Measurements from ENCODE around the gene GAGE12J. TPM values are rescaled to one million over a fixed set of nuclear protein-coding genes. Genes with fewer than 3 reads are reported as not detected.

The GAGE12J gene
- total and polyA plus RNA-seq, 2 donors (not counting 3 experiments of a cell fraction or from before 2014, with no cell fraction given), result not detected

GRCh38 chrX:49312176-49312575 is 9.7 kb upstream of the GAGE12J start:
- TF ChIP-seq GATA2 (IDR thresholded peaks at IDR 0.05; ENCODE audit: insufficient read depth, insufficient read length, low read depth, low read length), result no peak
- TF ChIP-seq, protein P1, sequence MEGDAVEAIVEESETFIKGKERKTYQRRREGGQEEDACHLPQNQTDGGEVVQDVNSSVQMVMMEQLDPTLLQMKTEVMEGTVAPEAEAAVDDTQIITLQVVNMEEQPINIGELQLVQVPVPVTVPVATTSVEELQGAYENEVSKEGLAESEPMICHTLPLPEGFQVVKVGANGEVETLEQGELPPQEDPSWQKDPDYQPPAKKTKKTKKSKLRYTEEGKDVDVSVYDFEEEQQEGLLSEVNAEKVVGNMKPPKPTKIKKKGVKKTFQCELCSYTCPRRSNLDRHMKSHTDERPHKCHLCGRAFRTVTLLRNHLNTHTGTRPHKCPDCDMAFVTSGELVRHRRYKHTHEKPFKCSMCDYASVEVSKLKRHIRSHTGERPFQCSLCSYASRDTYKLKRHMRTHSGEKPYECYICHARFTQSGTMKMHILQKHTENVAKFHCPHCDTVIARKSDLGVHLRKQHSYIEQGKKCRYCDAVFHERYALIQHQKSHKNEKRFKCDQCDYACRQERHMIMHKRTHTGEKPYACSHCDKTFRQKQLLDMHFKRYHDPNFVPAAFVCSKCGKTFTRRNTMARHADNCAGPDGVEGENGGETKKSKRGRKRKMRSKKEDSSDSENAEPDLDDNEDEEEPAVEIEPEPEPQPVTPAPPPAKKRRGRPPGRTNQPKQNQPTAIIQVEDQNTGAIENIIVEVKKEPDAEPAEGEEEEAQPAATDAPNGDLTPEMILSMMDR (IDR thresholded peaks at IDR 0.05; ENCODE audit: extremely low read depth in 1 of 2, insufficient read depth in 1 of 2, low read depth in 1 of 2, low read length in 2 of 2), result no peak
- TF ChIP-seq MYC (IDR thresholded peaks at IDR 0.05; ENCODE audit: low read depth, low read length), result no peak
- Histone ChIP-seq H3K27me3 (ENCODE audit: control insufficient read depth in 2 of 2, insufficient read depth in 2 of 2, low read length in 2 of 2) (no peaks in the 10 kb centered on the region), H3K4me1 (ENCODE audit: control insufficient read depth, extremely low read depth, insufficient read depth, low read length) (no peaks in the 10 kb centered on the region), H4K20me1 (replicated peaks; ENCODE audit: control insufficient read depth, extremely low read depth, insufficient read depth, low read length) (no peaks in the 10 kb centered on the region), H3K36me3 (ENCODE audit: control insufficient read depth in 2 of 2, extremely low read depth in 1 of 2, insufficient read depth in 2 of 2, low read length in 2 of 2) (no peaks in the 10 kb centered on the region), H3K9ac (replicated peaks; ENCODE audit: extremely low read depth, insufficient read depth, low read length) (no peak overlapping the region), H3K9me1 (replicated peaks; ENCODE audit: control insufficient read depth, extremely low read depth, insufficient read depth, low read length) (no peaks in the 10 kb centered on the region), H3K9me3 (replicated peaks; ENCODE audit: control insufficient read depth, insufficient read depth, low read length) (no peaks in the 10 kb centered on the region), H3K27ac (ENCODE audit: insufficient read depth, low read depth, low read length) (no peak overlapping the region), H3K4me3 (replicated peaks in 1 of 3; ENCODE audit: insufficient read depth in 1 of 3, low read depth in 1 of 3, low read length in 3 of 3) (no peak overlapping the region), H3K79me2 (ENCODE audit: control insufficient read depth, insufficient read depth, low read length) (no peaks in the 10 kb centered on the region), H2AFZ (ENCODE audit: low read depth, low read length) (no peak overlapping the region), H3K4me2 (ENCODE audit: insufficient read depth, low read length) (no peak overlapping the region)
- FAIRE-seq (no peak), DNase-seq (ENCODE audit: low read depth, low spot score) (no peak)
- ChIA-PET CTCF (no interaction called here), POLR2A (no interaction called here)
- no TSS peak for BruUV-seq (replicated peaks)
- dilution Hi-C loops (cut with MboI; ENCODE audit: extremely low pct_ligation_motif_present, low sequenced_read_pairs) (no loop called here), intact Hi-C loops (cut with micrococcal nuclease) (no loop called here)

DNA sequence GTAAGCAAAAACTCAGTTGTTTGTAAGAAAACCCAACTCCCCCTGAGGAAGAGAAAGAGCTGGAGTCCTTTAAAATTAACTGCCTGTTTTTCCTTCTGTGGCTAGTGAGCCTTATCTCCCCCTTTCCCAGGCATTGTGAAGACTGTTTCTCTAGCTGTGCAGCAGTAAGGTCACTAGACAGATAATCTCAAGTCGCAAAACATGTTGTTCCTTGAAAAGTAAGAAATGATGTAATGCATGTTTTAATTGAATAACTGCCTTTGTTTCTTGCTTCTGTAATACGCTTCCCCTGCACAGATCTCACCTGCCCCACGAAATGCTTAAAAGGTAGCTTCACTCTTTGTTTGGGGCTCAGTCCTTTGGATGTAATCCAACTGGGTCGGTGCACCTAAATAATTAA is 5.8 kb upstream of the GAGE12J start:
- TF ChIP-seq, protein P1 (IDR thresholded peaks at IDR 0.05; ENCODE audit: extremely low read depth in 1 of 2, insufficient read depth in 1 of 2, low read depth in 1 of 2, low read length in 2 of 2), result no peak
- TF ChIP-seq POLR2A (IDR thresholded peaks at IDR 0.05; ENCODE audit: low read depth, low read length) (no peak), FOS (IDR thresholded peaks at IDR 0.05; ENCODE audit: borderline replicate concordance, insufficient read depth, low read length) (no peak), GATA2 (IDR thresholded peaks at IDR 0.05; ENCODE audit: insufficient read depth, insufficient read length, low read depth, low read length) (no peak), EZH2 (IDR thresholded peaks at IDR 0.05; ENCODE audit: borderline replicate concordance, low read depth, low read length, severe bottlenecking) (no peak), POLR2AphosphoS5 (IDR thresholded peaks at IDR 0.05; ENCODE audit: insufficient read depth, low read depth, low read length) (no peak), JUN (IDR thresholded peaks at IDR 0.05; ENCODE audit: borderline replicate concordance, insufficient read depth, insufficient read length, low read depth) (no peak), MYC (IDR thresholded peaks at IDR 0.05; ENCODE audit: low read depth, low read length) (no peak)
- TF ChIP-seq, protein P2, sequence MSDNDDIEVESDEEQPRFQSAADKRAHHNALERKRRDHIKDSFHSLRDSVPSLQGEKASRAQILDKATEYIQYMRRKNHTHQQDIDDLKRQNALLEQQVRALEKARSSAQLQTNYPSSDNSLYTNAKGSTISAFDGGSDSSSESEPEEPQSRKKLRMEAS (IDR thresholded peaks at IDR 0.05; ENCODE audit: insufficient read depth, insufficient read length), result no peak
- DNase-seq (ENCODE audit: low read depth, low spot score), result no peak
- POLR2A ChIA-PET, result no interaction called here

More for the DNA sequence above, 5.8 kb upstream of the GAGE12J start:
- H3K36me3 ChIP-seq (ENCODE audit: control insufficient read depth in 2 of 2, extremely low read depth in 1 of 2, insufficient read depth in 2 of 2, low read length in 2 of 2), result no peaks in the 10 kb centered on the region
- no peaks in the 10 kb centered on the region for H3K27me3 ChIP-seq (ENCODE audit: control insufficient read depth in 2 of 2, insufficient read depth in 2 of 2, low read length in 2 of 2)
- no peaks in the 10 kb centered on the region for H3K9me3 ChIP-seq (replicated peaks; ENCODE audit: control insufficient read depth, insufficient read depth, low read length)
- dilution Hi-C loops (cut with MboI; ENCODE audit: extremely low pct_ligation_motif_present, low sequenced_read_pairs), result no loop called here
- no peaks in the 10 kb centered on the region for H3K9me1 ChIP-seq (replicated peaks; ENCODE audit: control insufficient read depth, extremely low read depth, insufficient read depth, low read length)
- H3K4me3 ChIP-seq (replicated peaks in 1 of 3; ENCODE audit: insufficient read depth in 1 of 3, low read depth in 1 of 3, low read length in 3 of 3), result no peak overlapping the region
- intact Hi-C loops (cut with micrococcal nuclease), result no loop called here
- CTCF ChIA-PET, result no interaction called here
- H4K20me1 ChIP-seq (replicated peaks; ENCODE audit: control insufficient read depth, extremely low read depth, insufficient read depth, low read length), result no peaks in the 10 kb centered on the region
- FAIRE-seq, result no peak
- H3K27ac ChIP-seq (ENCODE audit: insufficient read depth, low read depth, low read length), result no peak overlapping the region
- BruUV-seq (replicated peaks), result no TSS peak
- H3K4me1 ChIP-seq (ENCODE audit: control insufficient read depth, extremely low read depth, insufficient read depth, low read length), result no peaks in the 10 kb centered on the region
- H2AFZ ChIP-seq (ENCODE audit: low read depth, low read length), result no peak overlapping the region
- no peak overlapping the region for H3K4me2 ChIP-seq (ENCODE audit: insufficient read depth, low read length)
- H3K9ac ChIP-seq (replicated peaks; ENCODE audit: extremely low read depth, insufficient read depth, low read length), result no peak overlapping the region
- H3K79me2 ChIP-seq (ENCODE audit: control insufficient read depth, insufficient read depth, low read length), result no peaks in the 10 kb centered on the region

All from endothelial cell of umbilical vein (primary cell).